GM18499 (cell line): Measurements from ENCODE around the gene KHDC1.
"Not testable (repeated sequence)": the region's sequence is repeated elsewhere in the genome, so short reads cannot be mapped to it uniquely, and the experiment has no call there.

Experiments
- ATAC-seq: cut with Tn5 transposase; IDR thresholded peaks from one replicate; pipeline ENCODE4 v1.9.1; 2021; ENCODE audit warnings: moderate number of reproducible peaks; ENCODE audit not compliant: insufficient read depth, unreplicated experiment

Gene KHDC1

GRCh38 chr6:73252703-73253102, 10.3 kb downstream of the KHDC1 start:
- ATAC-seq, result no peak

- ATAC-seq, result no peak
Measured at GRCh38 chr6:73250016-73250415, 13.0 kb downstream of the KHDC1 start.

GRCh38 chr6:73248192-73248903, 14.6 kb downstream of the KHDC1 start:
- no peak for ATAC-seq

- no peak for ATAC-seq
Measured at GRCh38 chr6:73242001-73242400, 21.0 kb downstream of the KHDC1 start.

GRCh38 chr6:73240730-73241129, 22.3 kb downstream of the KHDC1 start:
- no peak for ATAC-seq

GRCh38 chr6:73236144-73236750, 26.7 kb downstream of the KHDC1 start:
- no peak for ATAC-seq

GRCh38 chr6:73234733-73235132, 28.3 kb downstream of the KHDC1 start:
- ATAC-seq, result no peak

- ATAC-seq, result not testable (repeated sequence)
Measured at GRCh38 chr6:73233971-73234370, 29.0 kb downstream of the KHDC1 start.

- no peak for ATAC-seq
Measured at GRCh38 chr6:73233048-73233447, 29.9 kb downstream of the KHDC1 start.

- ATAC-seq, result no peak
Measured at GRCh38 chr6:73231986-73232391, 31.0 kb downstream of the KHDC1 start.

GRCh38 chr6:73227606-73228255, 35.3 kb downstream of the KHDC1 start:
- ATAC-seq, result no peak

GRCh38 chr6:73225396-73225795, 37.6 kb downstream of the KHDC1 start, which contains the start of gene KHDC1L:
TSS of gene KHDC1L (minus strand) at chr6:73225496. CDS start at chr6:73225408, 88 bp downstream.
- ATAC-seq, result no peak

GRCh38 chr6:73216859-73217258, 46.1 kb downstream of the KHDC1 start:
- no peak for ATAC-seq

GRCh38 chr6:73209117-73209516, 53.9 kb downstream of the KHDC1 start:
- ATAC-seq, result no peak

GRCh38 chr6:73207221-73207837, 55.7 kb downstream of the KHDC1 start:
- no peak for ATAC-seq

GRCh38 chr6:73204252-73204651, 58.7 kb downstream of the KHDC1 start:
- no peak for ATAC-seq

- ATAC-seq, result no peak
Measured at GRCh38 chr6:73203098-73203497, 59.9 kb downstream of the KHDC1 start.

GRCh38 chr6:73200735-73201134, 62.3 kb downstream of the KHDC1 start:
- ATAC-seq, result no peak

GRCh38 chr6:73200247-73200646, 62.7 kb downstream of the KHDC1 start:
- ATAC-seq, result no peak

- no peak for ATAC-seq
Measured at GRCh38 chr6:73194744-73195143, 68.3 kb downstream of the KHDC1 start.

GRCh38 chr6:73193302-73193701, 69.7 kb downstream of the KHDC1 start:
- not testable (repeated sequence) for ATAC-seq
